Gastrocnemius medialis (tissue), 4 donors: ENCODE measurements around the gene WFIKKN1. TPM values are rescaled to one million over a fixed set of nuclear protein-coding genes. Genes with fewer than 3 reads are reported as not detected.

Experiments
- ATAC-seq, 2 donors: fragments of 150-250 bp; one replicate each; pipeline ENCODE4 v1.9.1; 2016
- DNase-seq, 2 donors: peaks; one replicate each; pipeline ENCODE4 v3.0.0-alpha.2; 2019
- H3K27ac ChIP-seq, 4 donors: fragments of 200-600 bp; sonication (generic); 1 replicate in 1 of 4; 2 replicates in 3 of 4; pipeline ENCODE4 v1.5.1; 2016 to 2018; ENCODE audit warnings: mild to moderate bottlenecking in 2 of 4, moderate library complexity in 1 of 4
- H3K27me3 ChIP-seq, 3 donors: fragments of 200-600 bp; sonication (generic) in 2 of 3; 1 replicate in 1 of 3; 2 replicates in 2 of 3; pipeline versions ENCODE4 v1.5.1 to v1.6.0; 2016 to 2019; ENCODE audit warnings: mild to moderate bottlenecking in 1 of 3, moderate library complexity in 1 of 3
- H3K36me3 ChIP-seq, 2 donors: fragments of 200-600 bp; sonication (generic) in 1 of 2; one replicate each; pipeline ENCODE4 v1.5.1; 2017 to 2018
- H3K4me1 ChIP-seq, 2 donors: fragments of 200-600 bp; sonication (generic) in 1 of 2; one replicate each; pipeline ENCODE4 v1.5.1; 2016 to 2017; ENCODE audit warnings: mild to moderate bottlenecking in 2 of 2
- H3K4me3 ChIP-seq, 4 donors: fragments of 200-600 bp; sonication (generic) in 3 of 4; 1 replicate in 1 of 4; 2 replicates in 3 of 4; pipeline ENCODE4 v1.5.1; 2016 to 2019; ENCODE audit warnings: mild to moderate bottlenecking in 2 of 4
- H3K9me3 ChIP-seq, 3 donors: fragments of 200-600 bp; sonication (generic) in 2 of 3; 1 replicate in 1 of 3; 2 replicates in 2 of 3; pipeline ENCODE4 v1.5.1; 2016 to 2019
- POLR2A ChIP-seq, 2 donors: fragments of 450-650 bp; IDR thresholded peaks; one replicate each; pipeline ENCODE4 v1.6.1; 2017; ENCODE audit warnings: antibody characterized with exemption in 2 of 2, mild to moderate bottlenecking in 2 of 2, moderate library complexity in 2 of 2
- in situ Hi-C, 4 donors: fragments of 200-750 bp; cut with MboI; loops; one replicate each; pipeline versions ENCODE4 v1.15.0 to v1.8.0; 2017; ENCODE audit warnings: low sequenced_read_pairs in 4 of 4
- intact Hi-C: fragments of 100-400 bp; cut with DNase I; formaldehyde crosslinking; loops from one replicate; pipeline ENCODE4 v1.15.1; 2023; ENCODE audit warnings: low total_unique reads
- total RNA-seq, 4 donors: library from RNA; depleted of rRNA; stranded (reverse); fragments of >200 nt; gene quantifications; one replicate each; pipeline versions ENCODE4 v1.1.0 to v1.2.3, GENCODE V29; 2016
- TF ChIP-seq, protein P1 (sequence below), 5 experiments: fragments of 450-650 bp in 3 of 5; fragments of 200-600 bp in 2 of 5; sonication (generic) in 2 of 5; IDR thresholded peaks in 4 of 5; conservative IDR thresholded peaks in 1 of 5; 1 replicate in 4 of 5; 2 replicates in 1 of 5; pipeline ENCODE4 v1.5.1; 2016 to 2019; ENCODE audit warnings: antibody characterized with exemption in 5 of 5, mild to moderate bottlenecking in 3 of 5, moderate library complexity in 3 of 5

WFIKKN1 gene
- total RNA-seq, 4 donors from 2014 or later: 0.12 to 3.2 (median 1.3) TPM

DNA sequence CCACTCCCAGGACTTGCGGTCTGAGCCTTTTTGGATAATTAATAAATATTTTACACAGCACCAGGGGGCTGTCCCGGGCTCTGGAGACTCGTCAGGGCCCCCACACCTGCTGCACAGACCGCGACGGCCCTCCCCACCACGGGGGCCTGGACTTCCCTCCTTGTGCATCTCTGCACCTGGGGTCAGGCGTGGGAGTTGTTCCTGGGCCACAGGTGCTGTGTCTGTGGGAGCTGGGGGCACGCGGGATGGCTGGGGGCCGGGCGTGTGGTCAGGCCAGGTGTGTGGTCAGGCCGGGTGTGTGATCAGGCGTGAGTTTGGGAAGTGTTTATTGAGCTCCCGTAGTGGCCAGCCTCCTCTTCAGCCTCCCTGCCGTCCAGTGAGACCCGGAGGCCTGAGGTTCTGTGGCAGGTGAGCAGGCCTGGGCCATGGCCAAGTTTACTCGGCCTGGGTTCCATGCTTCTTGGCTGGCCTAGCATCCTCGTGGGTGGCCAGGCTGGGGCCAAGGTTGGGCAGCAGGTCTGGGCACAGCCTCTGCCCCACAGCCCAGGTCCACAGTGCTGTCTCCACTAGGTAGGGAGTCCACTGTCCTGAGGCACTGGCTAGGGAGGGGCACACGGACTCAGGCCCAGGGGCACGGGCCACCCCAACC is 47.5 kb downstream of the WFIKKN1 start:
- intact Hi-C loops: no loop called here
- Histone ChIP-seq H3K9me3 (no peaks in the 10 kb centered on the region), H3K4me3 (no peak overlapping the region), H3K4me1 (peaks cover 19 to 34% of the 10 kb centered on the region in 2 donors), H3K27me3 (no peaks in the 10 kb centered on the region), H3K27ac (no peak overlapping the region), H3K36me3 (peaks cover 0 to 26% of the 10 kb centered on the region in 2 donors)
- peak in 1 of 2 donors; percentile 27 for DNase-seq
- in situ Hi-C loops: no loop called here
- TF ChIP-seq POLR2A (IDR thresholded peaks at IDR 0.05): no peak
- TF ChIP-seq, protein P1, sequence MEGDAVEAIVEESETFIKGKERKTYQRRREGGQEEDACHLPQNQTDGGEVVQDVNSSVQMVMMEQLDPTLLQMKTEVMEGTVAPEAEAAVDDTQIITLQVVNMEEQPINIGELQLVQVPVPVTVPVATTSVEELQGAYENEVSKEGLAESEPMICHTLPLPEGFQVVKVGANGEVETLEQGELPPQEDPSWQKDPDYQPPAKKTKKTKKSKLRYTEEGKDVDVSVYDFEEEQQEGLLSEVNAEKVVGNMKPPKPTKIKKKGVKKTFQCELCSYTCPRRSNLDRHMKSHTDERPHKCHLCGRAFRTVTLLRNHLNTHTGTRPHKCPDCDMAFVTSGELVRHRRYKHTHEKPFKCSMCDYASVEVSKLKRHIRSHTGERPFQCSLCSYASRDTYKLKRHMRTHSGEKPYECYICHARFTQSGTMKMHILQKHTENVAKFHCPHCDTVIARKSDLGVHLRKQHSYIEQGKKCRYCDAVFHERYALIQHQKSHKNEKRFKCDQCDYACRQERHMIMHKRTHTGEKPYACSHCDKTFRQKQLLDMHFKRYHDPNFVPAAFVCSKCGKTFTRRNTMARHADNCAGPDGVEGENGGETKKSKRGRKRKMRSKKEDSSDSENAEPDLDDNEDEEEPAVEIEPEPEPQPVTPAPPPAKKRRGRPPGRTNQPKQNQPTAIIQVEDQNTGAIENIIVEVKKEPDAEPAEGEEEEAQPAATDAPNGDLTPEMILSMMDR (IDR thresholded peaks at IDR 0.05 in 4 of 5, conservative IDR thresholded peaks at IDR 0.05 in 1 of 5): no peak
- no peak for ATAC-seq

DNA sequence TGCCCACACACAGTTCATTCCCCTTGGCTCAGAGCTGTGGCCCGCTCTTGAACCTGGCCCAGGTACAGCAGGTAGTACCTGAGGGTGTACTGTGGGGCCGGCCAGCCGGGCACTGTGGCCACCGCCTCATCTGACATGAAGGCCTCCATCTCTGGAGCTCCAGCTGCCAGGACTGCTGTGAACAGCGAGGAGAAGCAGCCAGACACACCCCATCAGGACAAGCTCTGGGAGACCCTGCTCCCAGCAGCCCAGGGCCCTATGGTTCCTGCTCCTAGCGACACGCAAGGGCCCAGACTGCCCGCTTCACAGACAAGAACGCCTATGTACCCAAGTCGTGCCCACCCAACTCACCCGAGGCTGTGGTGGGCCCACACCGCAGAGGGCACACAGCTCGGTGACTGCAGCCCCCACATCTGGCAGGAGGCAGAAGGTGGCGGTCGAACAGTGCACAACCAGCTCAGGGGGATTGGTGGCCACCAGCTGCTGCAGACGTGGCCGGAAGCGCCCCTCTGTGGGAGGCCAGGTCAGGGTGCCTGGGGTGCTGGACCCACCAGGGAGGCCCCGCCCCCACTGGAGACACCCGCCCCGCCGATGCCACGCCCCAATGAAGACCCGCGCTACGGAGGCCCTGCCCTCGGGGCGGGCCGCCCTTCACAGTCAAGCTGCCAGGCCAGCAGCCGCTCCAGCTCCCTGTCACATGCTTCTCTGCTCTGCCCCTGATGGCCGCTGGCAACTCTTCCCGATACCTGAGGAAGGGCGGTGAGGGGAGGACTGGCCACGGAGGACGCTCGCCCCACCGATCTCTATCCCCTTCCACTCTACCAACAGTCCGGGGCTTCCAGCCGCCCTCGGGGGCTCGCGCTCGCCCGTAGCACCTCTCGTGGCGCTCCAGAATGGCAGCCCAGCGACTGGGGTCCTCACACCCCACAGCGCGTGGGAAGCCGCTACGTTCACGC is 48.4 kb downstream of the WFIKKN1 start:
- intact Hi-C loops: no loop called here
- in situ Hi-C loops: no loop called here
- peak; percentile 34 to 66 for DNase-seq
- H3K9me3 ChIP-seq: no peaks in the 10 kb centered on the region
- peaks cover 24 to 40% of the 10 kb centered on the region in 2 donors for H3K4me1 ChIP-seq
- peak overlapping the region; percentile 89 to 100 (median 98) for H3K27ac ChIP-seq
- H3K27me3 ChIP-seq: no peaks in the 10 kb centered on the region
- no peak for TF ChIP-seq POLR2A (IDR thresholded peaks at IDR 0.05)
- TF ChIP-seq, protein P1 (IDR thresholded peaks at IDR 0.05 in 4 of 5, conservative IDR thresholded peaks at IDR 0.05 in 1 of 5): no peak
- H3K36me3 ChIP-seq: peaks cover 0 to 21% of the 10 kb centered on the region in 2 donors
- ATAC-seq: peak; percentile 14 to 21
- H3K4me3 ChIP-seq: peak overlapping the region; percentile 51 to 82 (median 70)

- intact Hi-C loops (loop anchor here (10.0 kb wide), 1 partner anchor 625 kb away; the partner anchor contains the start of gene UBE2I), in situ Hi-C loops (no loop called here)
- peak; percentile 80 to 84 for DNase-seq
- Histone ChIP-seq H3K4me3 (peak within 1 kb of the TSS; percentile 65 to 88 (median 79)), H3K4me1 (peaks cover 26 to 47% of the 10 kb centered on the region in 2 donors), H3K27ac (peak within 1 kb of the TSS; percentile 89 to 100 (median 98)), H3K36me3 (peaks cover 0 to 21% of the 10 kb centered on the region in 2 donors), H3K27me3 (no peaks in the 10 kb centered on the region), H3K9me3 (no peaks in the 10 kb centered on the region)
- TF ChIP-seq POLR2A (IDR thresholded peaks at IDR 0.05): peak; percentile 87 to 91
- TF ChIP-seq, protein P1 (IDR thresholded peaks at IDR 0.05 in 4 of 5, conservative IDR thresholded peaks at IDR 0.05 in 1 of 5): peak in 1 of 5 experiments; percentile 17
- peak; percentile 67 to 74 for ATAC-seq
Observed at GRCh38 chr16:679814-680624, 49.2 kb downstream of the WFIKKN1 start, which contains the start of gene STUB1. STUB1 (plus strand) TSS chr16:680410; CDS start chr16:680526, 116 bp downstream.

DNA sequence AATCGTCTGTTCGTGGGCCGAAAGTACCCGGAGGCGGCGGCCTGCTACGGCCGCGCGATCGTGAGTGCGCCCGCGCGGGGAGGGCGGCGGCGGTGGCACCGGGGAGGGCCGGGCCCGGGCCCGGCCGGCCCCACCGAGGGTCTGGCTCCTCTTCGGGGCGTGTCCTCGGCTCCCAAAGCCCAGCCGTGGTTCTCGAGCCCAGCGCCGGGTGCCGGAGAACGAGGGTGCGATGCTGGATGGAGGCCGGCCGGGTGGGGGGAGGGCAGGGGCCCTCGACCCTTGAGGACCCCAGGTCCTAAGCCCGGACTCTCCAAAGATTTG is 49.8 kb downstream of the WFIKKN1 start:
- Histone ChIP-seq H3K36me3 (peaks cover 0 to 26% of the 10 kb centered on the region in 2 donors), H3K27me3 (no peaks in the 10 kb centered on the region), H3K9me3 (no peaks in the 10 kb centered on the region), H3K4me3 (peak overlapping the region; percentile 65 to 88 (median 79)), H3K27ac (peak overlapping the region; percentile 89 to 100 (median 98)), H3K4me1 (peaks cover 27 to 49% of the 10 kb centered on the region in 2 donors)
- intact Hi-C loops: loop anchor here (10.0 kb wide), 1 partner anchor 624 kb away; the partner anchor contains the start of gene UBE2I
- TF ChIP-seq, protein P1 (IDR thresholded peaks at IDR 0.05 in 4 of 5, conservative IDR thresholded peaks at IDR 0.05 in 1 of 5): no peak
- TF ChIP-seq POLR2A (IDR thresholded peaks at IDR 0.05): peak in 1 of 2 donors; percentile 3
- ATAC-seq (peak; percentile 4), DNase-seq (peak in 1 of 2 donors; percentile 12)
- in situ Hi-C loops: no loop called here
